ENCODE measurements around the gene SLC12A9.

DNA sequence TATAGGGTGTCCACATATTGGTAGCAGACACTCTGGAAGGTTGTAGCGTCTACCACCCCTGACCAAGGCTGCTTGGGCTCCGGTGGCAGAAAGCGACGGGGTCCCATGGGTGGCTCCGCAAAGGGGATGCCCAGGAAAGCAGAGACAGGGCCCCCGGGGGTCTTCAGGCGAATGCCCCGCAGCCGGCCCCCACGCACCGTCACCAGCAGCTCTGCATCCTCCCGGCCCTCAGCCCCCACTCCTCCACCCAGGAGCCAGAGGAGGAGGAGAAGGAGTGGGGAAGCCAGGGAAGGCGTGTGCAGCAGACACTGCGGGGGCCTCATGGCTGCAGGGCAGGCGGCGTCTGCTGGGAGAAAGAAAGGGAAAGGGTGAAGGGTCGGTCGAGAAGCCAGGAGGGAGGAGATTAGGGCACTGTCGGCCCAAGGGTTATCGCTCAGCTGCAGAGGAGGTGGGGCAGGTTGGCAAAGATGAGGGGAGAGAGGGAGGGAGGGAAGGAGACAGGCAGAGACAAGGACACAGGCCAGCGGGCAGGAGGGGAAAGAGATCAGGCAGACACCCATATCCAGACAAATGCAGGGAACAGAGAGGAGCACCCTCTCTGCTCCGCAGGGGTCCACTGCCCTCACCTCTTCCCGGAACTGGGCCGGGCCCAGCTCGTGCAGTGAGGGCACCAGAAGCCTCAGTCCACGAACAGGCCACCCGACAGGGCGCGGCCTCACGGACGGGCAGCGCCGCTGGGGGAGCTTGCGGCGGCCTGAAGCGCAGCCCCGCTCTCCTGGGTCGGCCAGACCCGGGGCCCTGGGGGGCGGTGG lies 41.6 kb downstream of the SLC12A9 start:
- no peak for TF ChIP-seq CTCF (IDR thresholded peaks at IDR 0.05; ENCODE audit: insufficient read depth, low read length, poor library complexity, severe bottlenecking)
- no peak for TF ChIP-seq EZH2phosphoT487 (conservative IDR thresholded peaks at IDR 0.05; ENCODE audit: low read length)
